ENCODE measurements around the gene TICRR.

- TF ChIP-seq CTCF (IDR thresholded peaks at IDR 0.05 in 4 of 5, conservative IDR thresholded peaks at IDR 0.05 in 1 of 5) (no peak), POLR2A (IDR thresholded peaks at IDR 0.05) (no peak)
These were observed 56.6 kb downstream of the TICRR start for GRCh38 chr15:89631902-89632264.
